K562 (cell line): ENCODE results near the gene ARMC7. TPM values are rescaled to one million over a fixed set of nuclear protein-coding genes. Genes with fewer than 3 reads are reported as not detected.

Source experiments
- ARID2 ChIP-seq: fragments of 450-650 bp; IDR thresholded peaks from 2 replicates; pipeline ENCODE4 v1.6.1; 2017; ENCODE audit warnings: antibody characterized with exemption, mild to moderate bottlenecking
- BDP1 ChIP-seq: IDR thresholded peaks from 3 replicates; pipeline ENCODE4 v1.6.1; 2011; ENCODE audit not compliant: insufficient read length, insufficient read depth
- BRCA1 ChIP-seq, 2 experiments: fragments of 450-650 bp in 1 of 2; sonication (generic) in 1 of 2; formaldehyde crosslinking in 1 of 2; IDR thresholded peaks; 2 replicates each; pipeline versions ENCODE4 v1.5.0 to v1.6.1; 2017 to 2020; ENCODE audit warnings: mild to moderate bottlenecking in 1 of 2, missing genetic modification reagents in 1 of 2
- CREB1 ChIP-seq, 2 experiments: sonication (generic) in 1 of 2; formaldehyde crosslinking in 1 of 2; IDR thresholded peaks; 2 replicates each; pipeline versions ENCODE4 v1.6.1 to v1.8.0; 2012 to 2022; ENCODE audit warnings: inconsistent platforms in 1 of 2, mild to moderate bottlenecking in 1 of 2, missing genetic modification reagents in 1 of 2, moderate library complexity in 1 of 2
- CTCFL ChIP-seq: IDR thresholded peaks from 2 replicates; pipeline ENCODE4 v1.6.1; 2011; ENCODE audit warnings: borderline replicate concordance, low read depth, mild to moderate bottlenecking, moderate library complexity, low read length; ENCODE audit not compliant: insufficient read depth, poor library complexity, severe bottlenecking
- ELK3 ChIP-seq: fragments of 450-650 bp; formaldehyde crosslinking; IDR thresholded peaks from 2 replicates; pipeline ENCODE4 v1.4.0; 2020; ENCODE audit warnings: mild to moderate bottlenecking
- FUS ChIP-seq: fragments of 200-400 bp; formaldehyde crosslinking; optimal IDR thresholded peaks from 2 replicates; pipeline ENCODE3; 2017; ENCODE audit warnings: low read depth, low read length
- HNRNPK ChIP-seq: fragments of 200-400 bp; formaldehyde crosslinking; IDR thresholded peaks from one replicate; pipeline ENCODE4 v1.6.1; 2018; ENCODE audit warnings: mild to moderate bottlenecking, low read depth, low read length; ENCODE audit not compliant: poor library complexity, severe bottlenecking
- JUNB ChIP-seq: fragments of 450-650 bp; formaldehyde crosslinking; conservative IDR thresholded peaks from 2 replicates; pipeline ENCODE4 v1.4.0; 2020; ENCODE audit warnings: mild to moderate bottlenecking
- KDM2B ChIP-seq: fragments of 250-450 bp; sonication (Bioruptor Pico); IDR thresholded peaks from 2 replicates; pipeline ENCODE4 v1.8.0; 2021; ENCODE audit warnings: mild to moderate bottlenecking, moderate library complexity
- MBD2 ChIP-seq: sonication (generic); IDR thresholded peaks from 2 replicates; pipeline ENCODE4 v1.6.1; 2016; ENCODE audit warnings: low read depth, borderline replicate concordance
- MEF2D ChIP-seq: conservative IDR thresholded peaks from 2 replicates; pipeline ENCODE4 v1.6.1; 2016; ENCODE audit warnings: low read depth, missing genetic modification characterization, missing compliant biosample characterization
- MXI1 ChIP-seq: IDR thresholded peaks from 2 replicates; pipeline ENCODE4 v1.6.1; 2011; ENCODE audit warnings: low read depth, mild to moderate bottlenecking, improper control_type of control experiment, low read length
- NFIC ChIP-seq: fragments of 450-650 bp; IDR thresholded peaks from 2 replicates; pipeline ENCODE4 v1.6.1; 2017; ENCODE audit warnings: mild to moderate bottlenecking, inconsistent platforms
- NFYB ChIP-seq: IDR thresholded peaks from 2 replicates; pipeline ENCODE4 v1.6.1; 2011; ENCODE audit warnings: mild to moderate bottlenecking, moderate library complexity; ENCODE audit not compliant: insufficient read length; ENCODE audit errors: extremely low read depth
- SAP30 ChIP-seq: fragments of 200-600 bp; sonication (generic); IDR thresholded peaks from 2 replicates; pipeline ENCODE4 v1.6.1; 2012; ENCODE audit warnings: borderline replicate concordance, low read depth, mild to moderate bottlenecking, moderate library complexity, low read length, control low read depth, inconsistent platforms; ENCODE audit not compliant: insufficient read depth, poor library complexity, severe bottlenecking
- ZFP30 ChIP-seq: fragments of 250-450 bp; sonication (Bioruptor Pico); IDR thresholded peaks from 2 replicates; pipeline ENCODE4 v1.8.0; 2022; ENCODE audit warnings: moderate library complexity, mild to moderate bottlenecking, inconsistent platforms, borderline replicate concordance
- ZNF174 ChIP-seq: fragments of 250-450 bp; sonication (Bioruptor Pico); IDR thresholded peaks from 2 replicates; pipeline ENCODE4 v1.4.0; 2020; ENCODE audit warnings: mild to moderate bottlenecking
- polyA plus RNA-seq, 8 experiments: library from polyadenylated mRNA; depleted of rRNA in 4 of 8; stranded (reverse) in 5 of 8; unstranded in 3 of 8; fragments of >200 nt; fragmentation: Nextera tagmentation in 2 of 8; fragmentation: Illumina TruSeq in 1 of 8; extraction: Ambion mirVana in 2 of 8; extraction: Trizol in 1 of 8; gene quantifications; 2 replicates each; pipeline versions ENCODE4 v1.2.1 to v1.2.3, GENCODE V29; 2011 to 2014; ENCODE audit warnings: inconsistent platforms in 1 of 8, missing spikeins in 1 of 8
- total RNA-seq, 7 experiments: library from RNA; depleted of rRNA in 6 of 7; stranded (reverse); fragments of >200 nt in 6 of 7; fragmentation: Illumina TruSeq in 2 of 7; extraction: Trizol in 2 of 7; gene quantifications; 2 replicates each; pipeline versions ENCODE4 v1.2.1 to v1.2.3, GENCODE V29; 2011 to 2021; ENCODE audit warnings: low replicate concordance in 1 of 7
- TF ChIP-seq, protein P1 (sequence below): sonication (generic); formaldehyde crosslinking; IDR thresholded peaks from 2 replicates; pipeline ENCODE4 v1.8.0; 2022; ENCODE audit warnings: mild to moderate bottlenecking, missing genetic modification reagents
- TF ChIP-seq, protein P2 (sequence below): sonication (generic); formaldehyde crosslinking; IDR thresholded peaks from 2 replicates; pipeline ENCODE4 v1.9.0; 2022; ENCODE audit warnings: mild to moderate bottlenecking, missing genetic modification reagents

The ARMC7 gene
- total and polyA plus RNA-seq, 9 of the 15 experiments (the other 6 are each of a cell fraction or from before 2014, with no cell fraction given): 1.4 to 15.2 (median 5.9) TPM

DNA sequence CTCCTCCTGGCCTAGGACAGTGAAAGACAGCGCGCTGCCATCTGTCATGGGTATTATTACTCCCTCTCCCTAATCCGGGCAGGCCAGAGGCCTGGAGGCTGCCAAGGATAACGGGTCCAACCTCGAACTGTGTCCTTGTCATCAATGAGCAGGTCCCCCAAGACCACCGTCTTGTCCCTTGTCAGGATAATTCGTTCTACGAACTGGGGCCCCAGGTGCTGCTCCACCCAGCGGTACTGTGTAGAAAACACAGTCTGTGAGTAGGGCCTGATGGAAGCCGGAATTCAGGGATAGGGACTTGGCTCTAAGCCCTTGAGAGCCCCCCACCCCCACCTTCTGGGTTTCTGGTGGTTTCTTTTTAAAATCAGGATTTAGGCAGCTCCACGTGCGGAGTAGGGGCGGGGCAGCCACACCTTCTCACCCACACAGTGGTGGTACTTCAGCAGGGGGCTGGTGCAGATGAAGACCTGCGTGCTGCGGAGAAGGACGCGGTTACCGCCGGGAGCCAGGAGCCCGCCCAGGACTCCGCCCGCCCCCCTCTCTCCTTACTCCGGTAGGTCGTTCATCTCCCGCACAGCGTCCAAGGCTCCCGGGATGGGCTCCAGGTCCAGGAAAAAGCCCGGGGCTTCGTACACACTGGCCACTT lies 21.0 kb downstream of the ARMC7 start (continued):
- TF ChIP-seq, protein P1, sequence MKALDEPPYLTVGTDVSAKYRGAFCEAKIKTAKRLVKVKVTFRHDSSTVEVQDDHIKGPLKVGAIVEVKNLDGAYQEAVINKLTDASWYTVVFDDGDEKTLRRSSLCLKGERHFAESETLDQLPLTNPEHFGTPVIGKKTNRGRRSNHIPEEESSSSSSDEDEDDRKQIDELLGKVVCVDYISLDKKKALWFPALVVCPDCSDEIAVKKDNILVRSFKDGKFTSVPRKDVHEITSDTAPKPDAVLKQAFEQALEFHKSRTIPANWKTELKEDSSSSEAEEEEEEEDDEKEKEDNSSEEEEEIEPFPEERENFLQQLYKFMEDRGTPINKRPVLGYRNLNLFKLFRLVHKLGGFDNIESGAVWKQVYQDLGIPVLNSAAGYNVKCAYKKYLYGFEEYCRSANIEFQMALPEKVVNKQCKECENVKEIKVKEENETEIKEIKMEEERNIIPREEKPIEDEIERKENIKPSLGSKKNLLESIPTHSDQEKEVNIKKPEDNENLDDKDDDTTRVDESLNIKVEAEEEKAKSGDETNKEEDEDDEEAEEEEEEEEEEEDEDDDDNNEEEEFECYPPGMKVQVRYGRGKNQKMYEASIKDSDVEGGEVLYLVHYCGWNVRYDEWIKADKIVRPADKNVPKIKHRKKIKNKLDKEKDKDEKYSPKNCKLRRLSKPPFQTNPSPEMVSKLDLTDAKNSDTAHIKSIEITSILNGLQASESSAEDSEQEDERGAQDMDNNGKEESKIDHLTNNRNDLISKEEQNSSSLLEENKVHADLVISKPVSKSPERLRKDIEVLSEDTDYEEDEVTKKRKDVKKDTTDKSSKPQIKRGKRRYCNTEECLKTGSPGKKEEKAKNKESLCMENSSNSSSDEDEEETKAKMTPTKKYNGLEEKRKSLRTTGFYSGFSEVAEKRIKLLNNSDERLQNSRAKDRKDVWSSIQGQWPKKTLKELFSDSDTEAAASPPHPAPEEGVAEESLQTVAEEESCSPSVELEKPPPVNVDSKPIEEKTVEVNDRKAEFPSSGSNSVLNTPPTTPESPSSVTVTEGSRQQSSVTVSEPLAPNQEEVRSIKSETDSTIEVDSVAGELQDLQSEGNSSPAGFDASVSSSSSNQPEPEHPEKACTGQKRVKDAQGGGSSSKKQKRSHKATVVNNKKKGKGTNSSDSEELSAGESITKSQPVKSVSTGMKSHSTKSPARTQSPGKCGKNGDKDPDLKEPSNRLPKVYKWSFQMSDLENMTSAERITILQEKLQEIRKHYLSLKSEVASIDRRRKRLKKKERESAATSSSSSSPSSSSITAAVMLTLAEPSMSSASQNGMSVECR: peak; percentile 1; the same call in 1 of the 2 replicates
- TF ChIP-seq ZNF174 (CRISPR knock-in tag) (no peak), KDM2B (no peak), ARID2 (no peak), BRCA1 (IDR thresholded peaks at IDR 0.05) (no peak), BRCA1 (CRISPR knock-in tag; IDR thresholded peaks at IDR 0.05) (no peak), ELK3 (CRISPR knock-in tag) (no peak), HNRNPK (no peak), CTCFL (peak; percentile 9), NFIC (peak; percentile 76), MXI1 (peak; percentile 87), JUNB (CRISPR knock-in tag) (no peak), NFYB (no peak), SAP30 (peak; percentile 40), FUS (no peak), BDP1 (no peak), MBD2 (no peak), ZFP30 (no peak), CREB1 (IDR thresholded peaks at IDR 0.05) (no peak), CREB1 (CRISPR knock-in tag; IDR thresholded peaks at IDR 0.05) (no peak), MEF2D (no peak)
- TF ChIP-seq, protein P2, sequence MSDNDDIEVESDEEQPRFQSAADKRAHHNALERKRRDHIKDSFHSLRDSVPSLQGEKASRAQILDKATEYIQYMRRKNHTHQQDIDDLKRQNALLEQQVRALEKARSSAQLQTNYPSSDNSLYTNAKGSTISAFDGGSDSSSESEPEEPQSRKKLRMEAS (CRISPR knock-in tag): 0 out of 2 replicates have a peak, but pooled peaks have one; percentile 18
